SK-MEL-5 (cell line): ENCODE measurements around the gene DTNA. TPM values are rescaled to one million over a fixed set of nuclear protein-coding genes. Genes with fewer than 3 reads are reported as not detected.

Experiments used
- DNase-seq: peaks from one replicate; pipeline ENCODE4 v3.0.0-alpha.2; 2016; ENCODE audit warnings: low read depth, low spot score
- in situ Hi-C: cut with HindIII; loops from 2 replicates; pipeline ENCODE4 v1.10.0; 2016; ENCODE audit warnings: low sequenced_read_pairs, high pct_unique_total_duplicates, low pct_unique_long_range_greater_than_20kb
- total RNA-seq: library from RNA; depleted of rRNA; stranded (reverse); fragments of >200 nt; shearing (Covaris generic); gene quantifications from 2 replicates; pipeline ENCODE4 v1.2.3, GENCODE V29; 2014

The DTNA gene
- total RNA-seq, 1 experiment from 2014 or later, result 3.6 TPM

- in situ Hi-C loops, result no loop called here
Measured at GRCh38 chr18:34862561-34862960, 152.5 kb downstream of the DTNA start.

GRCh38 chr18:34863702-34864101 is 153.6 kb downstream of the DTNA start:
- in situ Hi-C loops, result no loop called here
- DNase-seq, result no peak

More at GRCh38 chr18:34862561-34862960, 152.5 kb downstream of the DTNA start:
- no peak for DNase-seq

- peak; percentile 15 for DNase-seq
- in situ Hi-C loops, result no loop called here
Measured at GRCh38 chr18:34864836-34865497, 154.9 kb downstream of the DTNA start.

- DNase-seq, result no peak
- in situ Hi-C loops, result no loop called here
Measured at GRCh38 chr18:34866310-34866709, 156.2 kb downstream of the DTNA start.

- in situ Hi-C loops, result no loop called here
Measured at GRCh38 chr18:34866739-34867138, 156.6 kb downstream of the DTNA start.

GRCh38 chr18:34867520-34867919 is 157.4 kb downstream of the DTNA start:
- in situ Hi-C loops, result no loop called here
- peak; percentile 42 for DNase-seq

More at GRCh38 chr18:34866739-34867138, 156.6 kb downstream of the DTNA start:
- DNase-seq, result peak; percentile 14

GRCh38 chr18:34870555-34871310 is 160.6 kb downstream of the DTNA start:
- in situ Hi-C loops, result no loop called here
- DNase-seq, result no peak

- DNase-seq, result no peak
- in situ Hi-C loops, result no loop called here
Measured at GRCh38 chr18:34871435-34871834, 161.3 kb downstream of the DTNA start.

GRCh38 chr18:34872066-34872465 is 162.0 kb downstream of the DTNA start:
- in situ Hi-C loops, result no loop called here
- DNase-seq, result no peak

- in situ Hi-C loops, result no loop called here
- DNase-seq, result no peak
Measured at GRCh38 chr18:34873986-34874580, 164.0 kb downstream of the DTNA start.

GRCh38 chr18:34875150-34875549 is 165.1 kb downstream of the DTNA start:
- in situ Hi-C loops, result no loop called here
- no peak for DNase-seq

GRCh38 chr18:34880403-34880802 is 170.3 kb downstream of the DTNA start:
- in situ Hi-C loops, result no loop called here
- DNase-seq, result no peak

- in situ Hi-C loops, result no loop called here
Measured at GRCh38 chr18:34880882-34881834, 171.1 kb downstream of the DTNA start.

GRCh38 chr18:34884436-34884835 is 174.3 kb downstream of the DTNA start:
- no peak for DNase-seq
- in situ Hi-C loops, result no loop called here

More at GRCh38 chr18:34880882-34881834, 171.1 kb downstream of the DTNA start:
- DNase-seq, result peak; percentile 33

- DNase-seq, result no peak
- in situ Hi-C loops, result no loop called here
Measured at GRCh38 chr18:34886177-34886576, 176.1 kb downstream of the DTNA start.

GRCh38 chr18:34887881-34888580 is 177.9 kb downstream of the DTNA start:
- DNase-seq, result no peak
- in situ Hi-C loops, result no loop called here

- in situ Hi-C loops, result no loop called here
Measured at GRCh38 chr18:34890486-34891085, 180.5 kb downstream of the DTNA start.

More at GRCh38 chr18:34890486-34891085, 180.5 kb downstream of the DTNA start:
- no peak for DNase-seq
